Heart left ventricle (tissue), 16 donors: ENCODE data around the gene DOCK1. TPM values are rescaled to one million over a fixed set of nuclear protein-coding genes. Genes with fewer than 3 reads are reported as not detected.

Source experiments
- ATAC-seq, 4 donors: fragments of 200-7000 bp; cut with Tn5 transposase; one replicate each; pipeline ENCODE4 v1.9.1; 2020 to 2022; ENCODE audit warnings: moderate library complexity in 4 of 4, mild to moderate bottlenecking in 3 of 4, moderate number of reproducible peaks in 1 of 4
- DNase-seq, 5 donors: peaks; one replicate each; pipeline ENCODE4 v3.0.0-alpha.2; 2020
- H3K27ac ChIP-seq, 12 donors: fragments of 200-600 bp; sonication (generic) in 4 of 12; one replicate each; pipeline versions ENCODE4 v1.5.0 to v1.8.0; 2016 to 2022; ENCODE audit warnings: mild to moderate bottlenecking in 2 of 12
- H3K27me3 ChIP-seq, 9 donors: fragments of 200-600 bp; sonication (generic) in 2 of 9; one replicate each; pipeline versions ENCODE4 v1.5.1 to v1.8.0; 2016 to 2022; ENCODE audit warnings: mild to moderate bottlenecking in 3 of 9
- H3K36me3 ChIP-seq, 9 donors: fragments of 200-600 bp; sonication (generic) in 2 of 9; one replicate each; pipeline versions ENCODE4 v1.5.0 to v1.8.0; 2018 to 2022; ENCODE audit warnings: mild to moderate bottlenecking in 2 of 9
- H3K4me1 ChIP-seq, 12 donors: fragments of 200-600 bp; sonication (generic) in 4 of 12; one replicate each; pipeline versions ENCODE4 v1.5.0 to v1.8.0; 2016 to 2022; ENCODE audit warnings: mild to moderate bottlenecking in 3 of 12
- H3K4me3 ChIP-seq, 12 donors: fragments of 200-600 bp; sonication (generic) in 4 of 12; one replicate each; pipeline versions ENCODE4 v1.5.0 to v1.8.0; 2017 to 2022; ENCODE audit warnings: mild to moderate bottlenecking in 9 of 12, moderate library complexity in 4 of 12
- H3K9me3 ChIP-seq, 12 donors: fragments of 200-600 bp; sonication (generic) in 4 of 12; one replicate each; pipeline versions ENCODE4 v1.5.0 to v1.8.0; 2016 to 2022; ENCODE audit warnings: mild to moderate bottlenecking in 1 of 12
- POLR2A ChIP-seq, 2 donors: fragments of 450-650 bp; IDR thresholded peaks; one replicate each; pipeline ENCODE4 v1.6.1; 2017; ENCODE audit warnings: antibody characterized with exemption in 2 of 2, mild to moderate bottlenecking in 2 of 2, moderate library complexity in 2 of 2
- WGBS, 4 donors: extraction: QIAGEN DNeasy Blood & Tissue Kit in 2 of 4; methylation state at CpG; one replicate each; pipeline versions ENCODE4 v1.1.5 to v1.1.7; 2013 to 2018; 5-methylcytosine and 5-hydroxymethylcytosine counted together
- intact Hi-C, 10 donors: fragments of 100-400 bp; cut with DNase I; formaldehyde crosslinking; loops; one replicate each; pipeline versions ENCODE4 v1.11.1 to v1.14.2; 2022
- polyA plus RNA-seq, 2 donors: library from polyadenylated mRNA; stranded (reverse); fragments of 200-250 nt; gene quantifications; one replicate each; pipeline ENCODE4 v1.2.3, GENCODE V29; 2013
- total RNA-seq, 9 donors: library from RNA; depleted of rRNA in 2 of 9; stranded (reverse); fragments of >200 nt in 2 of 9; fragmentation: NEBNext Ultra II Directional in 3 of 9; extraction: Animal tissue kit (Norgen Biotek cat#: 25700) in 3 of 9; gene quantifications; one replicate each; pipeline versions ENCODE4 v1.1.0 to v1.2.4, GENCODE V29; 2016 to 2023
- TF ChIP-seq, protein P1 (sequence below), 12 donors: fragments of 200-600 bp; sonication (generic) in 4 of 12; IDR thresholded peaks; one replicate each; pipeline versions ENCODE4 v1.5.0 to v1.8.0; 2018 to 2022; ENCODE audit warnings: antibody characterized with exemption in 12 of 12, mild to moderate bottlenecking in 5 of 12
- donor health status: ischemic (EF 13 %, LVEDD 7.1; RV severe dilation, severe dysfunction).
- donor health status: healthy with polysubstance abuse.
- donor health status: DM: no; HTN: yes; CAD: no.
- donor health status: DM: no; HTN: no; CAD: no.
- donor health status: ischemic (EF 25% LVEDD 6.9; RV normal size, moderate dysfunction).
- donor health status: ischemic (EF 25% LVEDD 5.7; RV mildly dilated, moderate dysfunction).
- donor health status: healthy.
- donor health status: DM: yes; HTN: yes; CAD: no.
- donor health status: ischemic (EF 35%, LVEDD 5.7; RV mildly dilated, moderate dysfunction).
- donor health status: nonischemic (EF 11% LVEDD 7.7; RV severe dilation, severe dysfunction).
- donor health status: DM: yes; HTN: yes; CAD: no.
- donor health status: PGD.
- donor health status: ischemic (EF 29% LVEDD 5.4; RV normal size, mild dysfunction).
- donor health status: nonischemic (EF 23%, LVEDD 6.1; RV moderate dilation, normal function).

The DOCK1 gene
- total and polyA plus RNA-seq, 11 donors = 5.0 to 31.6 (median 18.6) TPM

DNA sequence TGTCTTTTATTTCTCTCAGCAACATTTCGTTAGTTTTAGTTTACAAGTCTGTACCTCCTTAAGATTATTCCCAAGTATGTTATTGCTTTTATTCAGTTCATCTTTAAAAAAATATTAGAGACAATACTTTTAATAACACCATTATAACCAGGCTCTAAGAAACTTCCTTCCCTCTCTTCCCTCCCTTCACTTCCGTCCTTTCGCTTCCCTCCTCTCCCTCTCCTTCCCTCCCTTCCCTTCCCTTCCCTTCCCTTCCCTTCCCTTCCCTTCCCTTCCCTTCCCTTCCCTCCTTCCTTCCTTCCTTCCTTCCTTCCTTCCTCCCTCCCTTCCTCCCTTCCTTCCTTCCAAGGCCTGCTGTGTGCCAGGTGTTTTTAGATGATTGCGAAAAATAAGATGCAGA lies 58.1 kb downstream of the DOCK1 start:
- Histone ChIP-seq H3K27me3 (no peaks in the 10 kb centered on the region), H3K27ac (no peak overlapping the region), H3K4me1 (peaks cover 0 to 20% (median 6%) of the 10 kb centered on the region in 12 donors), H3K9me3 (no peaks in the 10 kb centered on the region), H3K4me3 (no peak overlapping the region), H3K36me3 (no peaks in the 10 kb centered on the region)
- TF ChIP-seq POLR2A (IDR thresholded peaks at IDR 0.05) = no peak
- TF ChIP-seq, protein P1, sequence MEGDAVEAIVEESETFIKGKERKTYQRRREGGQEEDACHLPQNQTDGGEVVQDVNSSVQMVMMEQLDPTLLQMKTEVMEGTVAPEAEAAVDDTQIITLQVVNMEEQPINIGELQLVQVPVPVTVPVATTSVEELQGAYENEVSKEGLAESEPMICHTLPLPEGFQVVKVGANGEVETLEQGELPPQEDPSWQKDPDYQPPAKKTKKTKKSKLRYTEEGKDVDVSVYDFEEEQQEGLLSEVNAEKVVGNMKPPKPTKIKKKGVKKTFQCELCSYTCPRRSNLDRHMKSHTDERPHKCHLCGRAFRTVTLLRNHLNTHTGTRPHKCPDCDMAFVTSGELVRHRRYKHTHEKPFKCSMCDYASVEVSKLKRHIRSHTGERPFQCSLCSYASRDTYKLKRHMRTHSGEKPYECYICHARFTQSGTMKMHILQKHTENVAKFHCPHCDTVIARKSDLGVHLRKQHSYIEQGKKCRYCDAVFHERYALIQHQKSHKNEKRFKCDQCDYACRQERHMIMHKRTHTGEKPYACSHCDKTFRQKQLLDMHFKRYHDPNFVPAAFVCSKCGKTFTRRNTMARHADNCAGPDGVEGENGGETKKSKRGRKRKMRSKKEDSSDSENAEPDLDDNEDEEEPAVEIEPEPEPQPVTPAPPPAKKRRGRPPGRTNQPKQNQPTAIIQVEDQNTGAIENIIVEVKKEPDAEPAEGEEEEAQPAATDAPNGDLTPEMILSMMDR (IDR thresholded peaks at IDR 0.05) = no peak
- 73 to 80% (median 77%) methylated on average over 4 of the region's 4 CpGs for WGBS, 4 donors
- no peak for ATAC-seq
- no peak for DNase-seq
- intact Hi-C loops = no loop called here

DNA sequence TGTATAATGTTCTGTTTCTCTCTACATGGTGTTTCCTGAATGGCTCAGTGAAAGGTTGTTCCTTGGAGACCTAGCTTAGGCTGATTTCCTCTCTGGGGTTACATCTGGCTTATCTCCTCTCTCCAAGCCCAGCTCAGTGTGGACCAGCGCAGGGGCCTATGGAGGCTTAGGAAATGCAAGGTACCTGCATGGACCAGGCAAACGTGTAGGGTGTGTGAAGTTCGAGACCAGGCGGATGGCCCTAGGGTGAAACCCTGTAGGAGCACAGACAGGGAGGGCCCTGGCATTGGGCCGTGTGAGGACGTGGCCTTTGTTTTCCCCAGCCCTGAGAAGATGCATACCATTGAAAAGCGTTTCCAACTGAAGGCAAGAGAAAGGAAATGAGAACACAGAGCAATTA lies 59.0 kb downstream of the DOCK1 start:
- 52 to 66% (median 58%) methylated on average over 7 of the region's 7 CpGs for WGBS, 4 donors
- TF ChIP-seq, protein P1 (IDR thresholded peaks at IDR 0.05) = no peak
- no peak for TF ChIP-seq POLR2A (IDR thresholded peaks at IDR 0.05)
- Histone ChIP-seq H3K9me3 (no peaks in the 10 kb centered on the region), H3K4me3 (no peak overlapping the region), H3K36me3 (no peaks in the 10 kb centered on the region), H3K27ac (peak overlapping the region in 1 of 12 donors; percentile 34), H3K4me1 (peaks cover 0 to 20% (median 6%) of the 10 kb centered on the region in 12 donors), H3K27me3 (no peaks in the 10 kb centered on the region)
- ATAC-seq (peak in 2 of 4 donors; percentile 55 to 60), DNase-seq (no peak)
- intact Hi-C loops = no loop called here

DNA sequence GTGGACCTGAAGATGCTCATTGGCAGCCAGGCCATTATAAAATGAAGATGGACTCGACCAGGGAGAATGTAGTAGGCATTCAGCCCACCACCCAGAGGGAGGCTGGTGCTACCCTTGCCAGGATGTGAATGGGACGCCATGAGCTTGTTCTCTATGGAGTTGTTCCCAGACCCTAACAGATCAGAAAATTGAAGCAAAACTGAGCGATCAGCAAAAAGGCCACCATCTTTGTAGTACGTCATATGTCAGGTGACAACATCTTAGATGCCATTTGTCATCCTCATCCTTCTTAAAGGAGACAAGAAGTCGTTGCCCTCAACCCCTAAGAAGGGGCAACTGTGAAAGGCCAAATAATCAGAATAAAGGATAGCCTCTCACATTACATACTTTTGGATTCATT lies 61.7 kb downstream of the DOCK1 start:
- DNase-seq = no peak
- peaks cover 0 to 16% (median 7%) of the 10 kb centered on the region in 9 donors for H3K36me3 ChIP-seq
- no peak for ATAC-seq
- H3K4me3 ChIP-seq = no peak overlapping the region
- H3K27me3 ChIP-seq = no peaks in the 10 kb centered on the region
- 93 to 98% (median 95%) methylated on average over 5 of the region's 5 CpGs for WGBS, 4 donors
- H3K27ac ChIP-seq = no peak overlapping the region
- intact Hi-C loops = no loop called here
- H3K4me1 ChIP-seq = peaks cover 0 to 20% (median 5%) of the 10 kb centered on the region in 12 donors
- H3K9me3 ChIP-seq = no peaks in the 10 kb centered on the region
- no peak for TF ChIP-seq POLR2A (IDR thresholded peaks at IDR 0.05)
- TF ChIP-seq, protein P1 (IDR thresholded peaks at IDR 0.05) = no peak

DNA sequence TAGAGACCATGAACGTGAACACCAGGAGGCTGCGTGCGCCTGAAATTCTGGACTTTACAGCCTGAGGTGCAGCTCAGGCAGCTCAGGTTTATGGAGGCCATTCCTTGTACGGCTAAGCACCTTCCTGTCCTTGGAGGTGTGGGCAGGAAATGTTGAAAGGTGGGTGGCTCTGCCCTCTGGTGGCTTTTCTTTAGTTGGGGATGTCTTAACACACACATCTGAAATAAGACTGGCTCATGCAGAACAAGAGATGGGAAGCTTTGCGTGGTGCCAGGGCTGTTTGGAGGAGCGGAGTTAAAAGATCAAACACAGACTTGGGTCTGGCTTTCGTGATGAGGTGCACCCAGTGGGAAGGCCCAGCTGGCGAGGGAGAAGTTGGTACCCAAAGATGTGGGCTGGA lies 64.1 kb downstream of the DOCK1 start:
- Histone ChIP-seq H3K4me1 (peaks cover 0 to 28% (median 11%) of the 10 kb centered on the region in 12 donors), H3K36me3 (peaks cover 0 to 19% (median 7%) of the 10 kb centered on the region in 9 donors), H3K27me3 (no peaks in the 10 kb centered on the region), H3K9me3 (no peaks in the 10 kb centered on the region), H3K4me3 (no peak overlapping the region), H3K27ac (no peak overlapping the region)
- 84 to 94% (median 91%) methylated on average over 8 of the region's 8 CpGs for WGBS, 4 donors
- DNase-seq (no peak), ATAC-seq (no peak)
- TF ChIP-seq, protein P1 (IDR thresholded peaks at IDR 0.05) = peak in 8 of 12 donors; percentile 10 to 38 (median 16)
- no peak for TF ChIP-seq POLR2A (IDR thresholded peaks at IDR 0.05)
- intact Hi-C loops = no loop called here
